Measurements from ENCODE around the gene NTMT2. TPM values are rescaled to one million over a fixed set of nuclear protein-coding genes. Genes with fewer than 3 reads are reported as not detected.

Gene NTMT2
- total RNA-seq, 1 donor from 2014 or later, result not detected

- Mint-ChIP-seq H3K4me1 (ENCODE audit: low read depth, unreplicated experiment) (peaks cover 6% of the 10 kb centered on the region), H3K4me3 (ENCODE audit: unreplicated experiment) (no peak overlapping the region), H3K9me3 (ENCODE audit: unreplicated experiment) (no peaks in the 10 kb centered on the region)
These were observed 52.8 kb downstream of the NTMT2 start for GRCh38 chr1:170198584-170198983.

GRCh38 chr1:170200161-170200560 lies 54.4 kb downstream of the NTMT2 start:
- no peaks in the 10 kb centered on the region for H3K36me3 ChIP-seq (ENCODE audit: insufficient read depth, low read length)
- Mint-ChIP-seq H3K4me3 (ENCODE audit: unreplicated experiment) (no peak overlapping the region), H3K4me1 (ENCODE audit: low read depth, unreplicated experiment) (peaks cover 10% of the 10 kb centered on the region), H3K9me3 (ENCODE audit: unreplicated experiment) (no peaks in the 10 kb centered on the region), H3K27me3 (ENCODE audit: low read depth, unreplicated experiment) (no peaks in the 10 kb centered on the region), H3K27ac (ENCODE audit: unreplicated experiment) (no peak overlapping the region), H3K36me3 (ENCODE audit: low read depth, unreplicated experiment) (no peaks in the 10 kb centered on the region)
- H3K79me2 ChIP-seq (ENCODE audit: insufficient read depth, low read length), result no peaks in the 10 kb centered on the region
- FAIRE-seq (no peak), DNase-seq (ENCODE audit: low read depth) (no peak)
- no peak overlapping the region for H3K4me2 ChIP-seq (ENCODE audit: low read length)
- H3K27ac ChIP-seq (ENCODE audit: low read depth, low read length), result no peak overlapping the region
- H3K27me3 ChIP-seq (ENCODE audit: insufficient read depth, low read length), result no peaks in the 10 kb centered on the region
- no peaks in the 10 kb centered on the region for H4K20me1 ChIP-seq (ENCODE audit: insufficient read depth, low read length)
- H3K4me3 ChIP-seq (ENCODE audit: insufficient read depth, low read depth, low read length), result no peak overlapping the region
- TF ChIP-seq EZH2 (IDR thresholded peaks at IDR 0.05; ENCODE audit: insufficient read depth, low read length), result no peak
- H3K9me3 ChIP-seq (ENCODE audit: insufficient read depth, low read depth, low read length), result no peaks in the 10 kb centered on the region
- H2AFZ ChIP-seq (ENCODE audit: low read depth, low read length), result no peak overlapping the region
- H3K9ac ChIP-seq (ENCODE audit: low read length), result no peak overlapping the region
- H3K4me1 ChIP-seq (ENCODE audit: insufficient read depth, low read length), result no peaks in the 10 kb centered on the region

More at GRCh38 chr1:170198584-170198983, 52.8 kb downstream of the NTMT2 start:
- no peak for TF ChIP-seq CTCF (IDR thresholded peaks at IDR 0.05; ENCODE audit: insufficient read depth, low read depth, low read length)
- no peak for TF ChIP-seq EZH2 (IDR thresholded peaks at IDR 0.05; ENCODE audit: insufficient read depth, low read length)
- no peak overlapping the region for H3K4me2 ChIP-seq (ENCODE audit: low read length)
- H2AFZ ChIP-seq (ENCODE audit: low read depth, low read length), result no peak overlapping the region
- no peaks in the 10 kb centered on the region for H3K79me2 ChIP-seq (ENCODE audit: insufficient read depth, low read length)
- DNase-seq (ENCODE audit: low read depth) (no peak), FAIRE-seq (no peak)
- no peaks in the 10 kb centered on the region for H4K20me1 ChIP-seq (ENCODE audit: insufficient read depth, low read length)
- H3K36me3 Mint-ChIP-seq (ENCODE audit: low read depth, unreplicated experiment), result no peaks in the 10 kb centered on the region
- no peaks in the 10 kb centered on the region for H3K9me3 ChIP-seq (ENCODE audit: insufficient read depth, low read depth, low read length)
- no peak overlapping the region for H3K9ac ChIP-seq (ENCODE audit: low read length)
- no peaks in the 10 kb centered on the region for H3K27me3 ChIP-seq (ENCODE audit: insufficient read depth, low read length)
- H3K27me3 Mint-ChIP-seq (ENCODE audit: low read depth, unreplicated experiment), result no peaks in the 10 kb centered on the region
- H3K4me3 ChIP-seq (ENCODE audit: insufficient read depth, low read depth, low read length), result no peak overlapping the region
- H3K27ac Mint-ChIP-seq (ENCODE audit: unreplicated experiment), result no peak overlapping the region
- H3K4me1 ChIP-seq (ENCODE audit: insufficient read depth, low read length), result no peaks in the 10 kb centered on the region
- H3K27ac ChIP-seq (ENCODE audit: low read depth, low read length), result no peak overlapping the region
- no peaks in the 10 kb centered on the region for H3K36me3 ChIP-seq (ENCODE audit: insufficient read depth, low read length)

GRCh38 chr1:170200621-170201397 lies 55.0 kb downstream of the NTMT2 start:
- Mint-ChIP-seq H3K36me3 (ENCODE audit: low read depth, unreplicated experiment) (no peaks in the 10 kb centered on the region), H3K4me3 (ENCODE audit: unreplicated experiment) (no peak overlapping the region), H3K4me1 (ENCODE audit: low read depth, unreplicated experiment) (peaks cover 10% of the 10 kb centered on the region), H3K27ac (ENCODE audit: unreplicated experiment) (peak overlapping the region; percentile 54), H3K9me3 (ENCODE audit: unreplicated experiment) (no peaks in the 10 kb centered on the region), H3K27me3 (ENCODE audit: low read depth, unreplicated experiment) (no peaks in the 10 kb centered on the region)
- Histone ChIP-seq H3K36me3 (ENCODE audit: insufficient read depth, low read length) (no peaks in the 10 kb centered on the region), H3K4me2 (ENCODE audit: low read length) (no peak overlapping the region), H3K27ac (ENCODE audit: low read depth, low read length) (no peak overlapping the region), H3K9ac (ENCODE audit: low read length) (no peak overlapping the region), H3K4me3 (ENCODE audit: insufficient read depth, low read depth, low read length) (no peak overlapping the region), H2AFZ (ENCODE audit: low read depth, low read length) (no peak overlapping the region), H4K20me1 (ENCODE audit: insufficient read depth, low read length) (no peaks in the 10 kb centered on the region), H3K4me1 (ENCODE audit: insufficient read depth, low read length) (no peaks in the 10 kb centered on the region), H3K27me3 (ENCODE audit: insufficient read depth, low read length) (no peaks in the 10 kb centered on the region), H3K79me2 (ENCODE audit: insufficient read depth, low read length) (no peaks in the 10 kb centered on the region), H3K9me3 (ENCODE audit: insufficient read depth, low read depth, low read length) (no peaks in the 10 kb centered on the region)
- TF ChIP-seq EZH2 (IDR thresholded peaks at IDR 0.05; ENCODE audit: insufficient read depth, low read length) (no peak), CTCF (IDR thresholded peaks at IDR 0.05; ENCODE audit: insufficient read depth, low read depth, low read length) (no peak)
- FAIRE-seq (no peak), DNase-seq (ENCODE audit: low read depth) (no peak)
